D341Med (cell line): ENCODE measurements around the gene SS18L1.

ENCODE experiments used
- DNase-seq: peaks from one replicate; pipeline ENCODE4 v3.0.0; 2012; ENCODE audit warnings: low spot score

SS18L1 gene

DNA sequence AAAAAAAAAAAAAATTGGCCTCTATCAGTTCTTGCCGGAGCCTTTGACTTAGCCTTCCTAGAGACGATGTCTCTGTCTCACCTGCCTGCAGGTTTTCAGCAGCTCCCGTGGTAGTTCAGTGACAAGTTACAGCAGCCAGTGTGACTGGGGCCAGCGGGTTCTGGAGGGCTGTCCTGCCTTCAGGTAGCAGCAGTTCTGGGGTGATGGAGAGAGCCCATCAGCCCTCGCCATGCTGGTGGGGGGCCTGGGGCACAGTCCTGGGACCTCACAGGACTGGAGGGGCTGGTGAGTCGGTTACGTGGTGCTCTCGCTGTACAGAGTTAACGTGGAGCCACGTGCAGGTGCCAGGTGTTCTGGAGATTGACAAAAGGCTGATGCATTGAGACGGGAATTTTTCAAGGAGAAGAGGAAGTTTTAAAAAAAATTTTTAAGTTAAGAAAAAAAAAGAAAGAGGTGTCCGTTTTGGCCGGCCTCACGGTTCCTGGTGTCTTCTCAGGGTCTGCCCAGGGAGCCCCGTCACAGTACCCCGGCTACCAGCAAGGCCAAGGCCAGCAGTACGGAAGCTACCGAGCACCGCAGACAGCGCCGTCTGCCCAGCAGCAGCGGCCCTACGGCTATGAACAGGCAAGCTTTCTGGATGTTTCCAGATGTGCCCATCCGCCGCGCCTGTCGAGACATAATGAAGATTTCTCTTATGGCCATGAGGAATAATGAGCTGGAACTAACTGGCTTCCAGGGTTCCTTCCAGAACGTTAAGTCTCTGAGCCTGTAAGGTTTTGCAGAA, 30.6 kb downstream of the SS18L1 start:
- no peak for DNase-seq

DNA sequence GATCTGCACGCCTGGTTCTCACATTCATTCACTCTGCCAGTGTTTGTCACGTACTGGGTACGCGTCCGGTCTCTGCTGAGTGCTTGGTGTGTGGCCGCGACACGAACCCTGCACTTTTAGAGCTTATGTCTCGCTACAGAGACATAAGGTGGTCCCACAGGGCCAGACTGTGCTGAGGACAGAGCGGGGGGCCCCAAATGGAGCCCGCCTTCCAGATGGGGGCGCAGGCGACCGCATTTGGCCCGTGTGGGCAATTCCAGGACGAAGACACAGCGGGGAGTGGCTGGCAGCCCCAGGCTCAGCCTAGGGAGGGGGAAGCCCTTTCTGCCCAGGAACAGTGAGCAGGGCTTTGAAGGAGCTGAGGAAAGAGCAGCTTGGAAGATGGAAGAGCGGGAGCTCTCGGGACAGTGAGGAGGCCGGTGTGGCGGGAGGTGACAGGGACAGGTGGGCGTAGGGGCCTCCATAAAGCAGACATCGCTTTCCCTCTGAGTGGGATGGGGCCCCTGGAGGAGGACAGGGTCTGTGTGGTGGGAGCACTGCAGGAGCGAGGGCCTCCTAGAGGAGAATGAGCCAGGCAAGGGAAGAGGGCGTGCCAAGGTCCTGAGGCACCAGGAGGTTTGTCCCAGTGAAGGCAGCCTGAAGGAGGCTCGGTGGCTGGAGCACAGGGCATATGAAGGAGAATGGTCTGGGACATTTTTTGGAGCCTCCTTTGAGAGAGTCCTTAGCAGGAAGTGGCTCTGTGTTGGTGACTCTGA, 31.5 kb downstream of the SS18L1 start:
- DNase-seq = no peak

DNA sequence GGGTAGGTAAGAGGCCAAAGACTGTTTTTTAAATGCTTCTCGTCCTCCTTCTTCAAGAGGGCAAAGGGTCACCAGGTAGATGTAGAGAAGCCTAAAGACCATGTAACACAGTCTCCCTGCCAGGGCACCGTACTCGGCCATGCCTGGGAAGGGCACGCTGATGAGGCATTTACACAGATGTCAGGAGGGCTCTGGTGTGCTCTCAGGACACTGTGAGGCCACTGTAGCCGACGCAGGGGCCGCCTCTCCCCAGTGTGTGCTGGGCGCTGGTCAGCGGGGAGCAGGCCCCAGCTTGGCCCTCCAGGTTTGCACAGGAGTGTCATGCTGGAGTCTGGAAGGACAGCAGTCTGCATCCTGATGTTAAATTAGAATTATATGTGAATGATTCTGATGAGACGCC, 32.1 kb downstream of the SS18L1 start:
- DNase-seq = no peak

DNA sequence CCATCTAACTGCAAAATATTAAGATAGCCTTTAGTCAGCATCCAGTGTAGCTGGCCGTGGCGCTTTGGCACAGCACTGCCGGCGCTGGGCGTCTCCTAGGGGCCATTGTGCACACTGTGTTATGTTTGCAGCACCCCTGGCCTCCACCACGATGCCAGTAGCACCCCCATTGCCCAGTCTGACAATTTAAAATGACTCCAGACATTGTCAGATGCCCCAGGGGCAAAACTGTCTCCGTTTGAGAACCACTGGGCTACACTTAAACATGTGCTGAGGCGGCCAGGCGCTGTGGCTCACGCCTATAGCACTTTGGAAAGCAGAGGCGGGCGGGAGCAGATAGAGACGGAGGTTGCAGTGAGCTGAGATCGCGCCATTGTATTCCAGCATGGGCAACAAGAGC, 33.3 kb downstream of the SS18L1 start:
- no peak for DNase-seq

DNA sequence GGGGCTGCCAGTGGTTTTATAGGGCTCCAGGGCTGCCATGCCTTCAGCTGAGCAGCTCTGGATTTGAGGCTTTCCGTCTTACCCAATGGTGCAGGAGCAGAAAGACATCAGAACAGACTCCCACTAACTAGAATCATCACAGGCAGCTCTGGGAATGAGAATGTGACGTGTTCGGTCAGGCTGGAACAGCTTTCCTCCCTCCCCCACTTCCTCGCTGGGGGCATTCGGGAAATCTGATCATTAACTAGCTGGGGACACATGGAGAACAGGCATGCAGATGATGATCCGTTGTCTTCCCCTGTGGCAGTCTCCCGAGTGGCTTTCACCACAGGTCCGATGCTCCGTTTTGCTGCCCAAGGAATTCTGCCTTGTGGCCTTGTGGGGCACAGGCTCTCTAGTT, 33.7 kb downstream of the SS18L1 start:
- no peak for DNase-seq

DNA sequence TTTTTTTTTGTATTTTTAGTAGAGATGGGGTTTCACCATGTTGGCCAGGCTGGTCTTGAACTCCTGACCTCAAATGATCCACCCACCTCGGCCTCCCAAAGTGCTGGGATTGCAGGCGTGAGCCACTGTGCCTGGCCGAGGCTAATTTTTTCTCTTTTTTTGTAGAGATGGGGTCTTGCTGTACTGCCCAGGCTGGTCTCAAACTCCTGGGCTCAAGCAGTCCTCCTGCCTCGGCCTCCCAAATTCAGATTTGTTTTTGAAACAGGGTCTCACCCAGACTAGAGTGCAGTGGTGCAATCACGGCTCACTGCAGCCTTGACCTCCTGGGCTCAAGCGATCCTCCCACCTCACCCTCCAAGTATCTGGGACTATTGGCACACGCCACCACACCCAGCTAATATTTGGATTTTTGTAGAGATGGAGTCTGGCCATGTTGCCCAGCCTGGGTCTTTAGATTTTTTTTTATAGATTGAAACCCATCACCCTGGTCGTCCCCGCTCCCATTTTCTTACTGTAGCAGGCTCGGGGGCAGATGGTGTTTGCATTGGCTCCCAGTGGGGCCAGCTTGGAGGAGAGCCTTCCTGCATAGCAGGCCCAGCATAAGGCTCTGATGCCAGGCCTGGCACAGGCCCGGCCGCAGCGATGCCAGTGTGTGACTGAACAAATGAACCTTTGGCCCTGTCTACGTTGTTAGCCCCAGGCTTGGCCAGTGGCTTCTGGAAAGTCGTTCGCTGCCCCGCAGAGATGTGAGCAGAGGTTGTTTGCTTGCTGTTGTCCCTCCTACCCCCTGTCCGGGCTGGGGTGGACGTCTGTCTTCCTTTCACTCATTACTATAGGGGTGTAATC, 35.0 kb downstream of the SS18L1 start:
- DNase-seq = no peak

DNA sequence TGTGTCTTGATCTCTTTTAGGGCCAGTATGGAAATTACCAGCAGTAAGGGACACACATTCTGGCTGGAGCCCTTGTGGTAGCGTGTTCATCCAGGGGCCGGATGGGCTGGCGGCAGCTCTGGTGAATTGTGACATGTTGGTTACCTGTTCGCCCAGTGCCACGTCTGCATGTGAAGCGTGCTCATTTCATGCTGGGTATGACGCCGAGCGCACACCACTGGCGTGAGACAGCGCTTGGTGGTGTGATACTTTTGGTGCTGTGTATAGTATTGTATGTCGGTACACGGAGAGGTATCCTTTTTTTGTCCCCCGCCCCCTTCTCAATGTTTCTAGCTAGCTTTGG, 35.6 kb downstream of the SS18L1 start:
- DNase-seq = no peak

DNA sequence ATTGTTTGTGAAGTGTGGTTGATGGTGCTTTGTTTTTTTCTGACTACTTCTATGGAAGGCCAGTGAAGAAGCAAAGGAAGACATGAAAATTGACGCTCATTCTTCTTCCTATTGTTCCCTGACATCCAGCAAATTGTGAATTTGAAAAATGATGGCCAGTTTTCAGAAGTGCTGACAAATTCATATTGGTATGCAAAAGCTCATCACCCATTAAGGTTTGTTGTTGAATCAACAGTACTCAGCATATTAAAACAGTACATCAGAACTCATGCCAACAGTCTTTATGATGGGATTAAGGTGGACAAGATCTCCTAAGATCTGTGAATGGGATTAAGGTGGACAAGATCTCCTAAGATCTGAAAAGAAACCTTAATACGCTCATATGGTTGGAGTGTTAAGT, 38.2 kb downstream of the SS18L1 start:
- DNase-seq = no peak

DNA sequence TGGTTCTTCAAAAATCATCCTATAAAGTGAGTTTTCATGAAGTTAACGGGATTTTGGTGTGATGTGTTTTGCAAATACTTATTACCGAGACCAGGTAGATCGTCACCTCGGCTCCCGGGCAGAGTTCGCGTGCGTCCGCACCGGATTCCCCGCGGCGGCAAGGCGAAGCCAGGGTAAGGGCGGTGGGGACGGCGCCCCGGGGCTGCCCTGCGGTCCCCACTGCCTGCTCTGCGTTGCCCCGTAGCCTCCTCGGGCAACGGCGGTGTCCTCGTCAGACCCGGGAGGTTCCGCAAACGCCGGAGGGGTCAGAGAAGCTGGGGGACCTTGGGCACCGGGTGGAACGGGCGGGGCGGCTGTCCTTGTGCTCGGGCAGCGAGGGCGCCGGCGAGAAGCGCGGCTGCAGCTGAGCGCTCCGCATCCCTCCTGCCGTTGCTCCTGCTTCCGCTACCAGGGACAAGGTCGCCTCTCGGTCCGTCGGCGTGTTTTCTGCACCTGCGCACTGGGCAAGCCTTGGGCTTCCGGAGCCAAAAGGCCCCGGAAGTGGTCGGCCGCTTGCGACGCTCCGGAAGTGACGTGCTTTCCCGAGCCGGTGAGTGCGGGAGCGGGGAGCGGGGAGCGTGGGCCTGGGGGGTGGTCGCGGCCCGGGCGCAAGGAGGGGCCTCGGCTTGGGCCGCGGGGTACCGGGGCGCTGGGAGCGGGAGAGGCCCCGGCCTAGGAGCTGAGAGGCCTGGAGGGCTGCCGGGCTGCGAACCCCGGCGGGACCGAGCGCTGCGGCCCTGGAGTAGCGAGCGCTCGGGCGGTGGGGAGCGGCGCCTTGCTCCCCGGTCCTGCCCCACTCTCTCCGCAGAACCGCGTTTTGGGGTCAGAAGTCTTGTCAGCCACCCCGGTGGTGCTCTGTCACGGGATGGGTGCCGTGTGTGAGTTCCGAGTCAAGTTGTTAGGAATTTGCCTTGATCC, 39.2 kb downstream of the SS18L1 start, which contains the start of gene MTG2:
MTG2 (plus strand) TSS at position 560 of the 957 bp plus-strand sequence. CDS start 10,393 bp downstream, outside the sequence.
- DNase-seq = peak; percentile 98

DNA sequence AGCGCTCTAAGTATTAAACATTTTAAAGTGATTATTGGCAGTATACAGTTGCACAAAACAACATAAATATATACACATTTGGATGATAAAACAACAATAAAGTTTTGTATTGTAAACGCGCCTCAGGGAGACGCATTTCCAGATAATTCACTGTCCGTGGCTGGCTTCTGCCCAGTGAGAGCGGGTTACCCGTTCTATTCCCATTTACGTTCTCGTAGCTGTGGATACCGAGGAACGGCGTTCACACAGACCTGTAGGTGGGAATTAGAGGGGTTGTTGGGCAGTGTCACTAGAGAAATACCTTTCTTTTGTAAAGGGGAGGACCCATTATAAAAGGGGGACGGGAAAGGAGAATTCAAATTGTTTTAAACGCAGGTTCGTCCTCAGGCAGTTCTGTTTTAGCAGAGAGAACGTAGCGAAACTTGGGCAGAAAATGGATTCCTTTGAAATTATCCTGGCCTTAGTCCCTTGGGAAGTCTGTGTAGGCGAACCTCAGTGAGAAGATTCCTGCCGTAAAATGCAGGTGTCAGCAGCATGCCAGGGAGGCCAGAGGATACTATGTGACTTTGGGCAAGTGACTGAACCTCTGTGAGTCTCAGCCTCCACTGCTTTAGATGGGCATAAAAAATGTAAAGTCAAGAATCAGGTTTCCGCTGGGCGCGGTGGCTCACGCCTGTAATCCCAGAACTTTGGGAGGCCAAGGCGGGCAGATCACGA, 40.0 kb downstream of the SS18L1 start:
- DNase-seq = no peak

DNA sequence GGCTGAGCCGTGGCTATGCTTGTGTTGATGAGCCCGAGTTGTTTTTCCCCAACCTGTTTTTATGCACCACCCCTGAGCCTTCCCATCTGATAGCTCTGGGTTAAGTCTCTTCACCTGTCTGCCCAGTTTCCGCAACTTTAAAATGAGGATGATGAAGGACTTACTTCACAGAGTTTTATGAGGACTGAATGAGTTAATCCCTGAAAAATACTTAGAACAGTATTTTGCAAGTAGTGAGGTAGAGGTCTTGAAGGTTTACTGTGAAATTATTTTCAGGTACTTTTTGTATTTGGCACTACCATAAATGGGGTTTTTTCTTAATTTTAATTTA, 42.5 kb downstream of the SS18L1 start:
- DNase-seq = no peak

DNA sequence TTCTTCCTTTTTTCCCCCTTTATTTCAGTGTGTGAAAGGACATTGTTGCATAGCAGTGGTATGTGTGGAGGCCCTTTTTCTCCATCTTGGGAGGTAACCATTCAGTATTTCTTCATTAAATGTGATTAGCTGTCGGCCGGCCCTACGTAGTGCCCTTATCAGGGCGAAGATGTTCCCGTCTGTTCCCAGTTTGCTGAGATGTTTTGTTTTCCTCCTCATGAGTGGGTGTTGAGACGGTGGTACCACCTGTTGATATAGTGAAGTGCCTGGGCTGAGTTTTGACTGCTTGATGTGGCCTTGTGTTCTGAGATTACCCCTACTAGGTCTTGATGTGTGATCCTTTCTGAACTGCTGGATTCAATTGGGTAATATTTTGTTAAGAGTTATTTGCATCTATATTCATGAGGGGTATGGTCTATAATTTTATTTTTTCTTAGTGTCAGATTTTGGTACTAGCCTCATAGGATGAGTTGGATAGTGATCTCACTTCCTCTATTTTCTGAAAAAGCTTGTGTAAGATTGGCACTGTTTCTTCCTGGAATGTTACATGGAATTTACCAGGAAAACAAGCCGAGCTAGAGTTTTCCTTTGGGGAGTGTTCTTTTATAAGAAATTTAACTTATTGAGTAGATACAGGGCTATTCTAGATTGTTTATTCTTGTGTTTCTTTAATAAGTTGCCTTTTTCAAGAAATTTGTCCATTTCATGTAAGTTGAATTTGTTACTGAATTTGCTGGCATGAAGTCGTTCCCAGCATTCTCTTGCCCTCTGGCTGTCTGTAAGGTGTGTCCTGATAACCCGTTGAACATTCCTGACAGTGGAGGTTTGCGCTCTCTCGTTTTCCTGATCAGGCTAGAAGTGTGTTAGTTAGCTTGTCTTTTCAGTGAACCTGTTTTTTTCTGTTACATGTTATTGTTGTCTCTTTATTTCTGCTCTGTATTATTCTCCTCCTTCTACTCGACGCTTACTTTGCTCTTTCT, 43.6 kb downstream of the SS18L1 start:
- no peak for DNase-seq

DNA sequence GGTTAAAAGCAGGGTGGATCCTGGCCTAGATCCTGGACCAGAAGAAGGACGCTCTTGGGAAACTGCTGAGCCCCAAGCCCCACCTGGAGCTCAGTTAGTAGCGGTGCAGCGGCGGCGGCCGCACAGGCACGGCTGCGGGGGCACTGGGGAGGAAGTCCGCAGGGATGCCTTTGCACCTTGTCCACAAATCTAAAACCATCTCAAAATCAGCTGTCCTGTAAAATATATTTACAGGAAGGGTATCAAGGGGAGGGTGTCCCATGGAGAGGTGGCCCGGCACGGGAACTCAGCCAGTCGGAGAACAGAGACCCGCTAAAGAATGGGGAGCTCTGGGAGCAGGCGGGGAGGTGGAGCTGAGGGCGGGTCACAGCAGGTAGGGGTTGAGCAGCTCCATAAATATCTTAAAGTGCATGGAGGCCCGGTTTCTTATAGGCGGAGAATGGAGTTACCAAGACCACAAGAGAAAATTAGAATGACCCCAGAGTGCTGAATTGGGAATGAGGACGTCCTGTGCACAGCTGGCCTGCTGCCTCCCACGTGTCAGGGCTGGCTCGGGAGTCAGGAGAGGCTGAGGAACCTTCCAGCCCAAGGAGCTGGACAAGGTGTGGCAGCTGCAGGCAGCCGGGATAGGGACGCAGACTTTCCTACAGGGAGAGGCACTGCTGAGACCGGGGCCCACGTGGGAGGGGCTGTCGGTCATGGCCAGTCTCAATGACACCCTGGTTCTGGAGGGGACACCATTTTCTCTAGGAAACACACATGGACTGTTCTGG, 47.3 kb downstream of the SS18L1 start:
- no peak for DNase-seq

DNA sequence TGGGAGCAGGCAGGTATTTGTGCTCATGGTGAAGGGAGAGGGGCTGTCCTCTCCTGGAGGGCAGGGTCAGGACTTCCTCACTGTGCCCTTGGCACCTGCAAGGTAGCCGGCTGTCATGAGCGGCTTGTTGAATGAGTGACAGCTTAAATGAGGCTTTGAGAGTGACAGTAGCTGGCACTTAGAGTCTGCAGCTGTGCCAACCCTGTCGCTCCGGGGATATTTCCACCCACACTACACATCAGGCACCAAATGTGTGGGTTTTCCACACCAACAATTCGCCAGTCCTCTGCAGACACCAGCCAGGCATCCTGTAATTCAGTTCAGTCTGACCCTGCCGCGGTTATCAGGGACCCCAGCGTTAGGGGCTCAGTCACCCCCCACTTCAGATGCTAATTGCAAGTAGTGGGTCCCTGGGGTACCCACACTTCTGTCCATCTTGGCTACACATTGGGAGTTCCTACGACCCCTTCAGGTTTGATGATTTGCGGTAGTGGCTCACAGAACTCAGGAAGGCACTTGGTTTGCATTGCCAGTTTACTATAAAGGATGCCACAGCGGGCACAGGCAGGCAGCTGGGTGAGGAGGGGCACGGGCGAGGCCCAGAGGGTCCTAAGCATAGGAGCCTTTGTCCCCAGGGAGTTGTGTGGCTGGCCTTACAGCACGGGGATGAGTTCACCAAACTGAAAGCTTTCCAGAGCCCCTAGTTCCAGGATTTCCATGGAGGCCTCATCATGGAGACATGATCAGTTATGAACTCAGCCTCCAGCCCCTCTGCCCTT, 48.4 kb downstream of the SS18L1 start:
- DNase-seq = no peak

DNA sequence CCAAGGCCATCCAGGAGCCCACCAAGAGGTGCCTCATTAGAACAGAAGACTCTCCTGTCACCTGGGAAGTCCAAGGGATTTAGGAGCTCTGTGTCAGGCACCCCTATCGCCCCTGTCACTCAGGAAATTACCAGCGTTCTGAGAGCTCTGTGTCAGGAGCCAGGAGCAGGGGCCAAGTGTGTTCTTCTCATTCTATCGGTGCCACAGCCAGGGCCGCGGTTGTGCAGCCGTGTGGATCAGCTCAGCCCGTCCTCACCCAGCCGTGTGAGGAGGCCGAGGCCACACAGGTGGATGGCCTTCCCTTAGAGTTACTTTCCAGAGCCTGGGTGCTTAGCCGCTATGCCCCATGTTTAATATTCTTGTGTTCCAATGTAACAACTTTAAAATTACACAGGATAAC, 49.1 kb downstream of the SS18L1 start:
- no peak for DNase-seq

DNA sequence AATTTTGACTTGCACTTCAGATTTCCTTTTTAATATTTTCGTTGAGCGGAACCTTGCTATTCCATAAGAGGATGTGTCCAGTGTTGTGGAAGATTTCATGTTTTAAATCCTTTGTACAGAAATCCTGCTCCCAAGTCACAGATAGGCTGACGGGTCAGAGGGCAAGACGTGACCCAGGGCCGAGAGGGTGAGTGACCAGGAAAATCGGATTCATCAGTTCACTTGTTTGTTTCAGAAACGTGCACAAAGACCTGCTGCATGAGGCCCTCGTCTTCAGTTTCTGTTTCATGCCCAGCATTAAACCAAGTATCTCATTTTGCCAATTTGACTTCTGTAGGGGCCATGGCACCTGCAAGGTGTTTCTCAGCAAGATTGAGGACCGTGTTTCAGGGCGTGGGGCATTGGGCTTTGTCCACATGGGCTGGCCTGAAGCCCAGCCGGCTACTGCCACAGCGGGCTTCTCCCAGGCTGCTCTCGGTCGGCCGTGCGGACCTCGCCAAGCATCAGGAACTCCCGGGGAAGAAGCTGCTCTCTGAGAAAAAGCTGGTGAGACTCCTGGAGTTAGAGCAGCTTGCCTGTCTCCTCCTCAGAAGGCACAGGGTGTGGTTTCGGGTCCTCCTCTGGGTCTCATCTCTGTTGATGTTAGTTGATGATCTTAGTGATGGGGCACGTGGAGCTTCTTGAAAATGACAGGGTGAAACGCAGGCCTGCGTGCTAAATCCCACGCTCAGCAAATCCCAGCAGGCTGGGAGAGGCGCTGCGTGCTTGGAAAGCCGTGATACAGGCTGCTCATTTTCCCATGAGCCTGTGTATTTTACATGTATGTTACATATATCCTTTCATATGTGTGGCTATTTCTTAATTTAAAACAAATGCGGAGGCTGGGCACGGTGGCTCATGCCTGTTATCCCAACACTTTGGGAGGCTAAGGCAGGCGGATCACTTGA, 49.8 kb downstream of the SS18L1 start:
- DNase-seq = no peak

DNA sequence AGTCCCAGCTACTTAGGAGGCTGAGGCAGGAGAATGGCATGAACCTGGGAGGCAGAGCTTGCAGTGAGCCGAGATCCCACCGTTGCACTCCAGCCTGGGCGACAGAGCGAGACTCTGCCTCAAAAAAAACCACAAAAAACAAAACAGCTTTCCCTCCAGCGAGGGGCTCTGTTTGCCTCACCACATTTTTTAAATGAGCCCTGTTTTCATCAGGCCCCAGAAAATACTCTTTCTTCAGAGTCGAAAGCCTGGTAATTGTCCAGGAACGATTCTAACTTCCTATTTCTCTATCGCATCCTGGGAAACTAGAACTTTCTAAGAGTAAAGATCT, 51.5 kb downstream of the SS18L1 start:
- DNase-seq = no peak
